Muscle layer of duodenum (tissue), 2 donors: ENCODE measurements around the gene SNX1.
A peak's percentile ranks its signal among the peaks of the same experiment; 100 is the strongest.

Experiments
- H3K27ac ChIP-seq: one replicate; pipeline ENCODE4 v1.7.0; 2013; ENCODE audit warnings: mild to moderate bottlenecking, low read length
- H3K27me3 ChIP-seq: one replicate; pipeline ENCODE4 v1.7.0; 2013; ENCODE audit warnings: low read depth, mild to moderate bottlenecking, control low read depth, low read length
- H3K36me3 ChIP-seq, 2 donors: one replicate each; pipeline ENCODE4 v1.7.0; 2013; ENCODE audit warnings: low read length in 2 of 2, control low read depth in 1 of 2, mild to moderate bottlenecking in 1 of 2; ENCODE audit not compliant: insufficient read depth in 2 of 2, control insufficient read depth in 1 of 2
- H3K4me1 ChIP-seq, 2 donors: one replicate each; pipeline ENCODE4 v1.7.0; 2013; ENCODE audit warnings: low read length in 2 of 2, mild to moderate bottlenecking in 2 of 2, control low read depth in 1 of 2, moderate library complexity in 1 of 2; ENCODE audit not compliant: insufficient read depth in 2 of 2, control insufficient read depth in 1 of 2
- H3K4me3 ChIP-seq, 2 donors: one replicate each; pipeline ENCODE4 v1.7.0; 2013; ENCODE audit warnings: low read length in 2 of 2, low read depth in 1 of 2, mild to moderate bottlenecking in 1 of 2
- H3K9me3 ChIP-seq, 2 donors: one replicate each; pipeline ENCODE4 v1.7.0; 2013; ENCODE audit warnings: low read length in 2 of 2, control low read depth in 1 of 2, mild to moderate bottlenecking in 1 of 2; ENCODE audit not compliant: control insufficient read depth in 1 of 2
- donor health status: healthy.

SNX1 gene

DNA sequence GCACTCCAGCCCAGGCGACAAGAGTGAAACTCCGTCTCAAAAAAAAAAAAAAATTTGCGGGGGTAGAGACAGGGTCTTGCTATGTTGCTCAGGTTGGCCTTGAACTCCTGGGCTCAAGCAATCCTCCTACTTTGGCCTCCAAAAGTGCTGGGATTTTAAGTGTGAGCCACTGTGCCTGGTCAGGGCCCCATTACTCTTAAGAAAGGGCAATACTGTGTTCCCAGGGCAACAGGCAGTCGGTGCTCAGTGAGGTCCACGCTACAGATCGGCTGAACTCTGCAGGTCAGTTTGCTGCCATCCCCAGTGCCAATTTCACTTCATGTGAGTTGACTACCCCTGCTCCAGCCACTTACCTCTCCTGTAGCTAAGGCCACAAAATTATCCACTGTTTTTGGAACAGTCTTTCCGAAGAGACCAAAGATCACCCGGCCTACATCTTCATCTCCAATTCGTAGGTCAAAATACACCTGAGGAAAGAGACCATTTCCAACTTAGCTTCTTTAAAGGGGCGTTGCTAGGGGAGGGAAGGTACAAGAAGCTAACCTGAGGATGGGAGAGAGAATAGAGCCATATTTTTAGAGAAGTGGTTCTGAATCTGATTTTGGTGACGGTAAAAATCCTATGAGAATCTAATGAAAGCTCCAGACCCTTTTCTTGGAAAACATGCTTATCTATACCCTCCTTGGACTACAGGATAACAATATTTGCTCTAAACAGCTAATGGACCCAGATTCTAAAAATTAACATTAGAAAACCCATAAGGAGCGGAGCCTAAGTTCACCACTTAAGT lies 66.1 kb downstream of the SNX1 start:
- H3K4me3 ChIP-seq, result peak overlapping the region; percentile 86 to 97
- H3K9me3 ChIP-seq, result no peaks in the 10 kb centered on the region
- peaks cover 33 to 35% of the 10 kb centered on the region in 2 donors for H3K36me3 ChIP-seq
- H3K27ac ChIP-seq, result peak overlapping the region; percentile 94
- peaks cover 13 to 27% of the 10 kb centered on the region in 2 donors for H3K4me1 ChIP-seq
- H3K27me3 ChIP-seq, result no peaks in the 10 kb centered on the region

DNA sequence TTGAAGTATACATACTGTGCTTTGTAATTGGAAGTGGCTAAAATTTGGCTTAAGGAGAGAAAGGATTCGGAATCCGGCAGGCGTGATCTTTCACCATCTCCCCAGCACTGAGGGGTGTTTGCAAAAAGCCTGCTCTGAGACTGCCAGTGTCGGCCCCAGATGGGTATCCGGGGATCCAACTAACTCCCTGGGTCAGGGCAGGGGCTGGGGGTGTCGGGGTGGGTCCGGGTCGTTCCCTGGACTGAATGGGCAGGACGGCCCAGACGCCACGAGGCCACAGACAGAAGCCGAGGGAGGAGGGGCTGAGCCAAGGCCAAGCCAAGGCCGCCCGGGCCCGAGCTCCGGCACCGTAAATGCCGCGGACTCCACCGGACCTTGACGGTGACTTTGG lies 66.7 kb downstream of the SNX1 start:
- H3K36me3 ChIP-seq, result peaks cover 27 to 29% of the 10 kb centered on the region in 2 donors
- H3K4me1 ChIP-seq, result peaks cover 13 to 27% of the 10 kb centered on the region in 2 donors
- H3K27me3 ChIP-seq, result no peaks in the 10 kb centered on the region
- peak overlapping the region; percentile 94 for H3K27ac ChIP-seq
- peak overlapping the region; percentile 86 to 97 for H3K4me3 ChIP-seq
- no peaks in the 10 kb centered on the region for H3K9me3 ChIP-seq

DNA sequence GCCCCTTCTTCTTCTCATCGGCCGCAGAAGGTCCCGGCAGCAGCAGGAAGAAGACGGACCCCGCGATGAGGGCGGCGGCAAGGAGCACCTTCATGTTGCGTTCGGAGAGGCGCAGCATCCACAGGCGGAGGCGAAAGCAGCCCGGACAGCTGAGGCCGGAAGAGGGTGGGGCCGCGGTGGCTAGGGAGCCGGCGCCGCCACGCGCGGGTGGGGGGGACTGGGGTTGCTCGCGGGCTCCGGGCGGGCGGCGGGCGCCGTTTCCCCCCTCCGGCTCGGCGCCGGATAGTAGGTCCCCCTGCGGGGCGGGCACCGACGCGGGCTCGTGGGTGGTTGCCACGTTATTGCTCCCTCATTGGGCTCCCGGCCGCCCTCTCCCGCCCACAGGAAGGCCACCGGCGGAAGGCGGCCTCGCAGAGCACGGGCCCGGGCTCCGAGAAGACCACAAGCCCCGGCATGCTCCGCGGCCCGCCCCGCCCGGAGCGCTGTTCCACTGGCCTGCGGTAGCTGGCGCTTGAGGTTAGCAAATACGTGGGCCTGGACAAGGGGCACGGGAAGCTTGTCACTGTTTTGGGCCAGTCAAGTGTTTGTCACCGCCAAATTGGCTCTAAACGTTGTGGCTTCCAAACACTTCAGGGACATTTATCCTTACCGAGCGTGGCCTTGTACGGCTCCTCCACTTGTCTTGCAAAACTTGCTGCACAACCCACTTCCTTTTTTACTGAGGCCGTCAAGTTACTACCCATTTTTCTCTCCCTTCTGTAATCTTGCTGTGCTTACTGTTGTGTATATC lies 67.3 kb downstream of the SNX1 start, which contains the start of gene PPIB:
PPIB (minus strand) TSS at position 154 of the 790 bp plus-strand sequence; CDS start at position 118, 36 bp downstream.
- Histone ChIP-seq H3K9me3 (no peaks in the 10 kb centered on the region), H3K27ac (peak within 1 kb of the TSS; percentile 94), H3K27me3 (no peaks in the 10 kb centered on the region), H3K4me3 (peak within 1 kb of the TSS; percentile 86 to 97), H3K4me1 (peaks cover 13 to 27% of the 10 kb centered on the region in 2 donors), H3K36me3 (peaks cover 21 to 23% of the 10 kb centered on the region in 2 donors)

DNA sequence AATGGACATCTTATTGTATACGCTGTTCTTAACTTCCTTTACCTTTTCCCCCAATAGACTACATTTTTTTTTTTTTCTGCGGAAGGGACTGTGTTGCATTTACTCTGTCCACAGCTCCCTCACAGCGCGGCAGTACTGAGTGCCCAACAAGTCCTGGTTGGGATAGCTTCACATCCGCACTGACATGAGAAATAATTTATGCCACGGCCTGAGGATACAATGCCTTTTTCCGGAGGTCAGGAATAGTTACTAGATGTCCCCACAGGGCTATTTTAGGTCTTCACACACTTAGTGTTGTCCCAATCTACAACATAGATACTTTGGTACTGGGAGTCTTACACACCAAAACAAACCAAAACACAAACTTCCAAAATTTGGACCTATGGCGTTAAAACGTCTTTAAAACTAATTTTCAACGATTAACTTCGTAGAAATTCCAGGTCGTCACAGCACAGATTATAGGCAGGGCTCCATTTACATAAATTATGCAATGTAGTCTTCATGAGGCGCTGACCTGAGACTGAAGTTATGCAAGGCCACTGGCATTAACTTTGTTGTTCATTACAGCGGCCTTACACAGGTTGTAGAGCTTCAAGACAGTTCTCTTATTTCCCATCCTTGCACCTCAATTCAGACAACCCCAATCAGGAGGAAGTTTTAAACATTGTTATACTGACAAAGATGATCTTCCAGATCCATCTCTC lies 68.0 kb downstream of the SNX1 start:
- peak overlapping the region; percentile 70 to 86 for H3K4me3 ChIP-seq
- H3K36me3 ChIP-seq, result peaks cover 14 to 15% of the 10 kb centered on the region in 2 donors
- no peaks in the 10 kb centered on the region for H3K9me3 ChIP-seq
- H3K27ac ChIP-seq, result peak overlapping the region; percentile 34
- H3K27me3 ChIP-seq, result no peaks in the 10 kb centered on the region
- H3K4me1 ChIP-seq, result peaks cover 10 to 20% of the 10 kb centered on the region in 2 donors

DNA sequence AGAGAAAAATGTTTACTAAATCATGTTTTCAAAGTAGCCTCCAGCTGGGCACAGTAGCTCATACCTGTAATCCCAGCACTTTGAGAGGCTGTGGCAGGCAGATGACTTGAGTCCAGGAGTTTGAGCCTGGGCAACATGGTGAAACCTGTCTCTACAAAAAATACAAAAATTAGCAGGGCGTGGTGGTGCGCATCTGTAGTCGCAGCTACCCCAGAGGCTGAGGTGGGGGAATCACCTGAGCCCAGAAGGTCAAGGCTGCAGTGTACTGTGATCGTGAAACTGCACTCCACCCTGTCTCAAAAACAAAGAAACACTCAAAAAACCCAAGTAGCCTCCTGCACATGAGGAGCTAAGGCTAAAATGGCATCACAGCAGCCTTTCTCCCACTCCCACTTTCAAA lies 68.7 kb downstream of the SNX1 start:
- no peaks in the 10 kb centered on the region for H3K27me3 ChIP-seq
- peaks cover 8 to 20% of the 10 kb centered on the region in 2 donors for H3K4me1 ChIP-seq
- peaks cover 9% of the 10 kb centered on the region in 2 donors for H3K36me3 ChIP-seq
- H3K9me3 ChIP-seq, result no peaks in the 10 kb centered on the region
- H3K27ac ChIP-seq, result no peak overlapping the region
- no peak overlapping the region for H3K4me3 ChIP-seq

DNA sequence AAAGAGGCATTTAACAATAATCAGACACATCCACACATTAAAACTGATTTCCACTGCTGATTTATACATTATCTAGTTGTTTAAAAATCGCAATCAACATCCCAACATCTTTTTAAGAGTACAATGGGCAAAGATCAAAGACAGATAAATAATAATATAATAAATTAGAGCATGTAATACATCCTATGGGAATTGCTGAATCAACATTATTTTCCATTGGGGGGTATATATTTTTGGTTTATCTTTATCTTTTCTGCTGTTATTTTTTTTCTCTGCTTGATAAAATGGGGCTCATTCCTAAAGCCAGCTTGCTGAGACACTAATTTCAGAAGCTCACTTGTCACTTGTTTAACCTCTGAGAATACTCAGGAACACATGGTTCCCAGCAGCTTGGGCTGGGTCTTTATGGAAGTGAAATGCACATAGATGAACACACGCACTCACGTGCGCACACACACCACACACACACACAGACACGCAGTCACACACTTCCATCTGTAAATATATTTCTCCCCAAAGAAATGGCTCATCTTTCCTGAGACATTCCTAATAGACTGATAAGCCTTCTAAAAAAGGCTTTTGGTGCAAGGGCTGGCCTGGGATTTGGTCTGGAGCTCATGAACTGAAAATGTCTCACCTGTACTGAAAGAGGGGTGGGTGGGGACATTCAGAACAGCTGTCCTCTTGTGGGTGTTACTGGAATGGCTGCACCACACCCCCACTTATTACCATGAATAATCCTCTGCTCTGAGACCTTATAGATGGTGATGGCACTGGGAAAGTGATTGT lies 70.5 kb downstream of the SNX1 start:
- Histone ChIP-seq H3K27me3 (no peaks in the 10 kb centered on the region), H3K9me3 (no peaks in the 10 kb centered on the region), H3K27ac (no peak overlapping the region), H3K4me3 (no peak overlapping the region), H3K36me3 (peaks cover 0 to 8% of the 10 kb centered on the region in 2 donors), H3K4me1 (peaks cover 8 to 14% of the 10 kb centered on the region in 2 donors)

DNA sequence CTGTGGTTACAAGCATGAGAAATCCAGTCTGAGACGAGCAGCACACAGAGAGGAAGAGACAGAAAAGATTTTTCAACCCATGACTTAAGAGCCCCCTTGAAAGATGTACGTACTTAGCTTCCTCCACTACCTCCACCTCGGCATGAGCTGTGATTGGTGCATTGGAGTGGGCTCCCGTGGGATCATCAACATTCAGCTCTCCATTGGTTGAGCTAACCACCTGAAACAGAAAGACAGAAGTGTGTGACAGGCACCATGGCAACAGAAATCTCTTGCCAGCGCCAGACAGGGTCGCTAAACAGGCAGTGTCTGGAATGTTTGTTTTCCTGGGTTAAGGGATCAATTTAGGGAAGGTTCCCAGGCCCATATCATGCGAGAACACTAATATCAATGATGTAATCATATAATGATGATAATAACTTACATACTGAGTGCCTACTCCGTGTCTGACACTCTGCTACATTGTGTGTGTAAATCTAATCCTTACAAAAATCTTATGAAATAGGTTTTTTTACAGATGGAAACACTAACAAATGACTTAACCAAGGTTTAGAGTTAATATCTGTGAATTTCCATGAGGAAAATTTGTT lies 84.5 kb downstream of the SNX1 start:
- Histone ChIP-seq H3K27ac (no peak overlapping the region), H3K4me1 (no peaks in the 10 kb centered on the region), H3K36me3 (peaks cover 24 to 25% of the 10 kb centered on the region in 2 donors), H3K9me3 (no peaks in the 10 kb centered on the region), H3K4me3 (no peak overlapping the region), H3K27me3 (no peaks in the 10 kb centered on the region)

DNA sequence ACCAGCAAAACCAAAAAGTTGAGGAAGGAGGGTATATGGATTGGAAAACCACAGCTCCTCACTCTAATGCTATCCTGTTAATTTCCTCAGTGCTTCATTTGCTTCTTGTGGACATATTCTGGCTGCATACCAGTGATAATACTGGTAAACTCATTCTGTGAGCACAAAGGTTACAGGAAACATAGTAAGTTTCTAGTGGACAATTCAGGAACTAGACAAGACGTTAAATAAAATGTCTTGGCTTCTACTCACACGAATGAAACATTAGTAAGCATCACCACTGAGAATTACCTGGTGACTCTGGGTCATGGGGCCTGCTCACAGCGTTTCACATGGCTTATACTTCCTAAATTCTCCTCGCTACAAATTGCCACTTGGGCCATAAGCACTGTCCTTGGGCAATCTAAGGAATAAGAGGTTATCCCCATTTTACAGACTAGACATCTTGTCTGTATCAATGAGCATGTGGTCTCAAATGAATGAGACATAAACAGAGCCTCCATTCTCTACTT lies 87.1 kb downstream of the SNX1 start:
- H3K27ac ChIP-seq, result no peak overlapping the region
- no peak overlapping the region for H3K4me3 ChIP-seq
- peaks cover 22 to 26% of the 10 kb centered on the region in 2 donors for H3K36me3 ChIP-seq

DNA sequence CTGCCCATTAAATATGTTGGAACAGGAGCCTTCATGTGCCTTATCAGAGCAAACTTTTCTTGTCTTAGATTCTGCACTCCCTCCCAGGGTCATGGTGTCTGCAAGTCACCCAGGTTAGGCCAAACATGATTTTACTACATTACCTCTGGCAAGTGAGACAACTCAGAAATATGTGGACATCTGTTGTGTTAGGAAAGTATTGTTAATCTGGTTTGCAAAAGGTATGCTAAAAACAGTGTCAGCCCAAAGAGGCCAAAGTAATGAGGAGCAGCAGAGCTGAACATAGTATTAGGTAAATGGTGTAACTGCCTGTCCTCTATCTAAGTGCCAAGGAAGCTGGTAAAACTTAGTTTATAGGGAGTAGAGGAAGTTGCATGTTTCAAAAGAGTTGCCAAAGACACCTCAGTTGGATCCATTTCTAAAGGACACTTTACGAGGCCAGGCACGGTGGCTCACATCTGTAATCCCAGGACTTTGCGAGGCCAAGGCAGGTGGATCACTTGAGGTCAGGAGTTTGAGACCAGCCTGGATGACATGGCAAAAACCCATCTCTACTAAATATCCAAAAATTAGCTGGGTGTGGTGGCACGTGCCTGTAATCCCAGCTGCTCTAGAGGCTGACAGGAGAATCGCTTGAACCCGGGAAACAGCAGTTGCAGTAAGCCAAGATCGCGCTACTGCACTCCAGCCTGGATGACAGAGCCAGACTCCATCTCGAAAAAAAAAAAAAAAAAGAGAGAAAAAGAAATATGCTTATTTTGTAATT lies 89.5 kb downstream of the SNX1 start:
- Histone ChIP-seq H3K4me3 (no peak overlapping the region), H3K27ac (no peak overlapping the region), H3K27me3 (no peaks in the 10 kb centered on the region), H3K9me3 (no peaks in the 10 kb centered on the region), H3K36me3 (peaks cover 13 to 19% of the 10 kb centered on the region in 2 donors), H3K4me1 (no peaks in the 10 kb centered on the region)

More for the DNA sequence above, 87.1 kb downstream of the SNX1 start:
- Histone ChIP-seq H3K9me3 (no peaks in the 10 kb centered on the region), H3K4me1 (no peaks in the 10 kb centered on the region), H3K27me3 (no peaks in the 10 kb centered on the region)
